HG03280 (cell line): ENCODE data around the gene TPPP3.

Source experiments
- ATAC-seq: cut with Tn5 transposase; IDR thresholded peaks from one replicate; pipeline ENCODE4 v1.9.1; 2021; ENCODE audit warnings: mild to moderate bottlenecking, moderate library complexity; ENCODE audit not compliant: unreplicated experiment

TPPP3 gene

DNA sequence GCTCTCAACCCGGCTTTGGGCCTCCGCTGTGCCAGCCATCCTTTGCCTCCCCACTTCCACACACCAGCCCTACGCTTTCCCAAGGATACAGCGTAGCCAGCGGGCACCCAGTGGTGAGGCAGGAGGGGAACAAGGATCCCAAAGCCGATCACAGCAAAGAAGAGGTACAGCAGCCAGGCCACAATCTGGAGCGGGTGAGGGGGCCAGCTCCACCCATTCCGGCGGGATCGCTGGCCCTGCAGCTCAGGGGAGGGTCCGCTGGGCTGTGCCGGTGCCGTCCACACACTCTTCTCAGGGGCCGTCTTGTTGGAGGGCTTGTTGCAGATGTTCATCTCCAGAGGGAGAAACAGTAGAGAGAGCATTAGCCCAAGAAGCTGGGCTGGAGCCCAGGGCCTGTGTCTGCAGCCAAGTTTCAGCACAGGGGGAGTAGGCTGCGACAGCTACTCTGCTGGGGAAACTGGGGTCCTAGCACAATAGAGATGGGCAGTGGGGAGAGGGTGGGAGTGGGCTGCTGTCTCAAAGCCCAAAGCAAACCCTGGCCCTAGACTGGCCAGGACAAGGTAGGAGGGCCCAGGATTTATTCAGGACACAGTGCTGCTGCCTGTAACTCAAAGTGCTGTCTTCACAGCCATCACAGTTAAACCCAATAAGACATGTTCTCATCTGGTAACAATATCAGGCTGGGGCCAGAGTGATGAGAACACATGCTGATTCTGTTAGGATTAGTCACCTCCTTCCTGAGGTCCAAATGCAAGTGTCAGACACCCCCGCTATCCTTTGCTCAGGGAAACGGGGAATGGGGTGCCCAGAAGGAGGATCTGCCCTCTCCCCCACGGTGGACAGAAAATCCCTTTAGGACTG, 13.0 kb upstream of the TPPP3 start:
- no peak for ATAC-seq

DNA sequence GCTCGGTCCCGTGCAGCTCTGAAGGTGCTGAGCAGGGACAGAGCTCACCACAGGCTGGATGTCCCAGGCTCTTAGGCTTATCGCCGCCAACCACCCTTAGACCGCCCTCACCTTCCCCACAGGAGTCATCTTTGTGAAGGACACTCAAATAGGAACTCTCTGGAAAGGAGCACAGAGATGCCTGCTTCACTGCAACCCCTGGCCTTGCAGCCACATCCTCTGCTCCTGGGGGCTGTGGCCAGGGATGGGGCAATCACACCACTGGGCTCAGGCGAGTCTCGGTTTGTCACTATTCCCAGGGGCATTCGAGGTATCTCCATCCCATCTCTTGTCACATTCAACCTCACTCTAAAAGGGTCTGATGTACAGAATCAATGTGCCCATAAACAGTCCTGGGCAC, 12.0 kb upstream of the TPPP3 start:
- ATAC-seq = no peak

DNA sequence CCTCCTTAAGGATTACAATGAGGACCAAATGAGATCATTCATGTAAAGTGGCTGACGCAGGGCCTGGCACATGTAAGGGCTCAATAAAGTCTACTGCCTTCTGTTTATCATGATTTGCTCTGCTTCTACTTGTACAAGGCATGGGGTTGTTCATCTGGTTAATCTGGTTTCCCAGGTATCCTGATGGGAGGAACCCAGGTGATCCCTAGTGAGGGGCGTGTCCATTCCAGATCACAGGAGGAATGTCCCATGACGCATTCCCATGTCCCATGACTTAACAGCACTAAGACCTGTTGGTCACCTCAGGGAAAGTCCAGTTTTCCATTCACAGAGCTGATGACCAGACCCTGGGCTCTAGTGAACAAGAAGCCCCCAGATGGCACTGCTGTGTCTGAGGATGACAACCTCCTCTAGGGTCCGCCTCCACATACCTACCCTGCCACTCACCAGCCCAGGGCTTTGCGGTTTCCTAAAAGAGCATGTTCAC, 11.5 kb upstream of the TPPP3 start:
- no peak for ATAC-seq

DNA sequence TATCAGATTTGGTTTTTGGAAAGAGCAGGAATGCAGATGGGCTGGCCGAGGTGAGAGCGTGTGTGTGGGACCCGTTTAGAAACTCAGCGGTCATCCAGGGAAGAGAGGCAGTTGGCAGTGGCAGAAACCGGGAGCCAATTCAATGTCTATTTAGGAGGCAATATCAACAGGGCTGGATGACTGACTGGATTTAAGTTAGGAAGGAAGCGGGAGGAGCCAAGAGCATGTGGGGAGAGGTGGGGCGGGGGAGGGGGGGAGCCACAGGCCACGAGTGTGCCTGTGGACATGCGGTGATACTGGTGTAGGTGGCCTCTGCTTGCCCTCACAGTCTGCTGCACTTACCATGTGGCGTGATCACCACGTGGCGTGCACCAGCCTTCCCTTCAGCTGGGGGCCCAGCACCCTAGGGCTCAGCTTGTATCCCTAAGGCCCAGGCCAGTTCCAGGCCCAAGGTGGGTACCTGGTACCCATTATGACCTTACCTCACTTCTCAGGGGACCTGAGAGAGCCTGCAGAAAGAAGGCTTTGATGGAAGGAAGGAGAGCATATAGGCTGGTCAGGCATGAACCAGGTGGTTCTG, 10.8 kb upstream of the TPPP3 start:
- ATAC-seq = no peak

DNA sequence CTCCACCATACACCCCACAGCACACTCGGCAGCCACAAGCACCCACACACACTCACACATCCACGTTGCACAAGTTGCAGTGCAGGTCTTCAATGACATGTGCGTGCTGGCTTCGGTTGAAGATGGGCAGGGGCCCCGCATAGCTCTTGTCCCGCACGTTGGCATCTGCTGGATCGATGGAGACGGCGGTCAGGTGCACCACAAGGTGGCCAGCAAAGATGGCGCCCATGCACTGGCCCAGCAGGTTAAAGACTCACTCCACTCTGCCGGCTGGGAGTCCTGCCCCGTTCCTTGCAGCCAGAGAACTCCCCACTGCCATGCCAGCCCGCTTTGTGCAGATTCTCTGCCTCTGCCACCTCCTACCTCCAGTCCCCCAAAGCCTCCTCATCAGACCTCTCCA, 7.6 kb upstream of the TPPP3 start:
- ATAC-seq = no peak

DNA sequence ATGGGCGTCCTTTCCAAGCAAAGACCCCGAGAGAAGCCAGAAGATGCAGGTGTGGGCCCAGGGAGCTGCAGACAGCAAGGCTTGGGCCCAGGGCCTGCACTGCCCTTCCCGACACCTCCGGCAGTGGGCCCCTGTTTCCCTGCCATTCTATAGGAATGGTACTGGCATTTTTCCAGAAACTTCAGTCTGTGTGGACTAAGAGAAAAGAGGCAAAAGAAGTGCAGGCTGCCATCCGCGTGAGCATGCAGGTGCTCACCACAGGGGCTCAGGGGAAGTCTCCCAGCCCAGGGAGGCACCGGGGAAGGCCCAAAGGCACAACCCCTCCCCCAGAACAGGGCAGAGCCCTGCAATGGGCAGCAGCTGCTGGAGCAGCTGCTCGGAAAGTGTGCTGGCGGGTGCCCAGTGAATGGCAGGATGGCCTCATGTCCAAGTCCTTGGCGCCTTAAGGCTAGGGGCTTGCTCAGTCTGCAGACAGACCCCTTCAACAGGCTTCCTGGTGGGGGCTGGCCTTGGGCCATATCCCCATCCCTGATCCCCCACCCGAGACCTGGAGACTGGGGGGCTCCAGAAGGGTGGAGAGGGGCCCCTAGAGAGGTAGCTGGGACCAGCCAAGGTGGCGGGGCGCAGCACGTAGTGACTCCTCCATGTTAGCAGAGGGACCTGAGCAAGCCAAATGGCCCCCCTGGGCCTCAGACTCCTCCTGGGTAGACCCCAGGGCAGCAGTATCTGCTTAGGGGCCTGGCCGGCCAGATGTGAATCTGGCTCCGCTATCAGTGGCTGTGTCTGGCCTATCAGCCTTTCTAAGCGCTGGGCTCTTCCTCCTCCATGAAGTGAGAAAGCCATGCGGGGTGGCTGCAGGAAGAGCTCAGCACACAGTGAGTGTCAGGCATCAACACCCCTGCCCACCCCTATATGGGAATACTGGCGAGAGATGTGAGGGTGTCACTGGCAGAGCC, 6.7 kb upstream of the TPPP3 start:
- ATAC-seq = no peak

DNA sequence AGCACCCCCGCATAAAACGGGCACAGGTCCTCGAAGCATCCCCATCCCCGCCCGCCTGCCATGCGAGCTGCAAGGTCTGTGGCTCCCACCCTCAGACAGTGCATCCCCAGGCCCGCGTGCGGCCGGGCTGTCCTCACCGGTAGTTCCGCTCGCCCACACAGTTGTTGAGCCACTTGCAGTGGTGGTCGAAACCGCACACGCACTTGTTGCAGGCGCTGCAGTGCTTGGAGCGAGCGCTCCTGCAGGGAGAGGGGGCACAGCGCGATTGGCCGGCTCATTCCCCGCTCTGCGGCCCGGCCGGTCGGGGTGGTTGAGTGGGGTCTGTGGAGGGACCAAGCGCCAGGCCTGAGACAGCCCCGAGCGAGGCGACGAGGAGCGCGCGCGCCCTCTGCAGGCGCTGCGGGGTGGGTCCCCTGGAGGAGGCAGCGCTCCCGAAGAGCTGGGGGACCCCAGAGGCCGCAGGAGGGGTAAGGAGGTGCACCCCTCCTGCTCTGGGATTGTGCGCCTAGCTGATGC, 6.0 kb upstream of the TPPP3 start:
- no peak for ATAC-seq

DNA sequence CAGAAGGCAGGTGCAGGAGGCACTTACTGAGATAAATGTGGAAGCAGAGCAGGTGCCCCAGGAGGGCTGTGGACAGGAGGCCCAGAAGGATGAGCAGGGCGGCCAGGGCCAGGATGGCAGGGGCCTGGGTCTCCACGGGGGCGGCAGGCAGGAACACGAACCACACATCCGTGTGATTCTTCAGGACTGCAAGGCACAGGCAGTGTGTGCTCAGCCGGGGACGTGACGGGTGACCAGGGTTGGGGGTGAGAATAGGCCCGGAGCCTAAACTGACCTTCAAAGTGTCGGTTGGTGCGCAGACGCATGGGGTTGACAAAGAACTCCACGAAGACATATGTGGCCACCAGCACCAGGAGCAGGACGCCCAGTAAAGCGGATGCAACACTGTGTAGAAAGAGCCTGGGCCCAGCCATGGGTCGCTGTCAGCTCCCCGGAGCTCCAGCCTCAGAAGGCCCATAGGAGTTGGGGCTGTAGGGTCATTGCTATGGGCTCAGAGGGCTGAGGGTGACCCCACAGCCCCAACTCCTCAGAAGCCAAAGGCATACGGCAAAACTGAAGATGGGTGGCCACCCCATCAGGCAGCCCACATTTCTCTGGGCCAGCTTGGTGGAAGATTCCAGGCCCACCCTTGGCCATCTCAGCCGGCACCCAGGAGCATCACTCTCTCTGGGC, 5.4 kb upstream of the TPPP3 start:
- ATAC-seq = no peak

DNA sequence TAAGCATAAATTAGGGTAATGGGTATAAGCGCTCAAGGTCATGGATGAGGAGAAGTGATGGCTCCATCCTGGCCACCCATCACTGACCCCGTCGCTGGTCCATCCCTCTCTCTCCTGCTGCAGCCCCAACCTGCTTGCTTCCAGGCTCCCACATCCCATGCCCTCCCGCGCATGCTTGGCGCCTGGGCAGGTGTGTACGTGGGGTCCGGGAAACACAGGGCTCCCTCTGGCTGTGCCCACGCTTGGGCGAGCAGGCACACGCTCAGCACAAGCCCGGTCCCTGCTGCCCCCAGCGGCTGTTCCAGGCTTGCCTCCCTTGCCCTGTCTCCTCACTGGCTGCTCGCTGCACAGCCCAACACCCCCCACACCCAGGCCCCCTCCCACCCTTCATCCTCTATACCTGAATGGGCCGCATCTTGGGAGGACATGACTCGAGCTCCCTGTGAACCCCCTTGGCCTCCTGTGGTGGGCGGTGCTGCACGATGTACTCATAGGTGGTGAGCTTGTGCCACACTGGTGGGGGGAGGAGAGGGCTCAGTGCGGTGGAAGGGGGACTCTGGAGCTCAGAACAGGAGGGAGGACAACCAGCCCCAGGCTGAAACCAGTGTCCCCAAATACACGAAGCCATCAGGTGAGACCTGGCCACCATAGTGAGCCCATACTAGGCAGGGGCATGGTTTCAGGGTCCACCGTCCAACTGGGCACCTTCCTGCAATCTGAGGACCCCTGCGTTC, 4.7 kb upstream of the TPPP3 start:
- ATAC-seq = no peak

DNA sequence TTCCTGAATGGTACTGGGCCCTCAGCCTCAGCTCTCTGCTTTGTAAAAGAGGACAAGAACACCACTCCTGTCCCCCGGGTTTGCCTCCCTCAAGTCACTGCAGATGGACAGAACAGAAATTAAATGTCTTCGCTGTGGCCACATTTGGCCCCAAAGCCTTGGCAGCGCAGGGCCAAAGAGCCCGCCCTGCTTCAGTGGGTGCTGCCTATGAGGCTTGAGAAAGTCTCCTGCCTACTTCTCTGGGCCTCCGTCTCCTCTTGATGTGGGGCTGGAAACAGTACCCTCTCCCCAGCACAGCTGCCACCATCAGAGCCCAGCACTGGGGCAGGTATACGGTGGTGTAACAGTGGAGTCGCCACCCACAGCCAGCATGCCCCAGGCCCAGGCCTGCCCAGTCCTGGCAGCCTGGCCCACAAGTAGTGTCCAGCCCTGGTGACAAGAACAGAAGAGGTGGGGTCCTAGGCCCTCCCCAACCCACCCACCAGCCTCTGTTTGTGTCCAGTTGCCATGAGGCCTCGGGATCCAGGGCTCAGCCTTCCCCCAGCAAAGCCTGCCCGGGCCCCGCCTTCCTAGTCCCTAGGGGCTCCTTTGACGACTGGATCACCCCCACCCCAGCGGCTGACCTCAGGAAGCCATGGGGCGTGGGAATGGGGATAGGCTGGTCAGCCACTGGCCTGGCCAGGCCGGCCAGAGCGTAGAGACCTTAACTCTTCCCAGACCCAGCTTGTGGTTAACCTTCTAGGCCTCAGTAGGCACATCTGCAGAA, 3.9 kb upstream of the TPPP3 start:
- no peak for ATAC-seq

DNA sequence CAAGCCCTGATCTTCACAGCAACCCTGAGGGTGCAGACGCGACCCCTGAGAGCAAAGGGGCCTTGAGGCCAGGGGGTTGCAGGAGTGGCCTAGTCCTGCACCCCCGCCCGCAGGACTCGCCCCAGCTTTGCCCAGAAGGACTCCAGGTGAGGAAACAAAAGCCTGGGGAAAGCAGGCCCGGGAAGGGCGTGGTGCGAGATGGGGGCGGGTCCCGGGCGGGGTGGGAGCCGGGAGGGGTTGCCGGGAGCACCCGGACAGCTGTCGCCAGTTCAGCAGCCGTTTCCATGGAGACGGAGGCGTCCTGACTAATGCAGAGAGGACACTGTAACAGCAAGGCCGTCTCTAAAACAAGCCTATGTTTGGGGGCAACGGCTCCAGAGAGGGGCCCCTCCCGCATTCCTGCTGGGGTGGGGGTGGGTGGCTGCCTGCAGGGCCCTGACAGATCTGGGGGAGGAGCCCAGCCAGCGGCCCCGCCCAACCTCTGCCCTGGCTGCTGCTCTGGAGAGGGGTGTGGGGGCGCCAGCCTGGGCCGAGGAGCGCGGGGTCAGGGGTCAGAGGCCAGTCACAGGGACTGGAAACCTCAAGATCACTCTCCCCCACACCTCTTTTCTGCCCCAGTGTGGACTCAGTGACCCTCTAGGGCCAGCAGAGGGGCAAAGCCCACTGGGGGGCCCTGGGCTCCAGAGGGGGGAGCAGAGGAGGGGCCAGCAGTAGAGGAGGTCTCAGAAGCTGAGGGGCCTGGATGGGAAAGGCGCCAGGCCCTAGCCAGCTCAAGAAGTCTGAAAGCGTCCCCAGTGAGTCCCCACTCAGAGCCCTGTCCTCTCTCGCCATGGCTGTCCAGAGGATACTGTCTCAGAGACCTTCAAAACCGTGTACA, 3.1 kb upstream of the TPPP3 start:
- no peak for ATAC-seq

DNA sequence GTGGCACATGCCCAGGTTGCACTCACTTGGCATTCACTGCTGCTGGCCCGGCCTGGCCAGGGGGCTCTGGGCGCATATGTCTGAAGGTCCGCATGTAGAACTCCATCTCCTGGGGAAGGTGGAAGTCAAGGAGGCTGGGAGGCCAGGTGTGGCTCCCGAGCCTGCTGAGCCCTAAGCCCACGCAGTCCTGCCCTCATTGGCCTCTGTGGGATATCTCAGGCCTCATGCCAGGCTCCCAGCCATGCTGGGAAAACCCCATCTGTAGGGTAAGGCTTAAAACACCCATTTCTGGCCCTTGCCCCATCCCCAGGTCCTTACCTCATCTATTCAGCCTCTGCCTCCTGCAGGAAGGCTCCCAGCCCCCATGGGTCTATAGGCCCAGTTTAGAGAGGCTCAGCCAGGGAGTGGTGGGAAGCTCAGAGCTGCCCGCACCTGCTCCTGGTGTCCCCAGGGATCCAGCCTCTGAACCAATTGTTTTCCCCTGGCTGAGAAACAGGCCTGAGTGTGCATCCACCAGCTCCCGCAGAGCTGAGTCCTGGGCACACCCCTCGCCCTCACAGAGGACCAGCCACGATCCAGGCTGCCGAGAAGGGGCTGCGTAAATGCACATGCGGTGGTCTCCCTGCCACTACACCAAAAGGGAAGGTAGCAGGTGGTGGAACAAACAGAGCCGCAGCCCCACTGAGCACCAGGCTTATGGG, 2.3 kb upstream of the TPPP3 start:
- ATAC-seq = no peak

DNA sequence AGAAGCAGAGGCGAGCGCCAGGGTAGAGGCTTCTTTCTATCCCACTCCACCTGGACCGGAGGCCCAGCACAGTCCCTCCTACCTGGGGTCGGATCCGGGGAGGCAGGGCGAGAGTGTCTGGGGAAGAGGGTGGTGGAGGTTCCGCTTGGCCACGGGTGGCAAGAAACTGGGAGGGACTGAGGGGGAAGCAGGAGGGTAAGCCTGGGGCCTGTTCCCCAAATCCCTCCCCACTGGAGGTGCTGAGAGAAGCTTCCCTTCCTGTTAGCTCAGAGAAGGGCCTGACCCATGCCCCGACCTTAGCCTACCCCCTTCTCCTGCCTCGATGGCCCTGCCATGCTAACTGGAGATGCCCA, 1.8 kb upstream of the TPPP3 start:
- no peak for ATAC-seq

DNA sequence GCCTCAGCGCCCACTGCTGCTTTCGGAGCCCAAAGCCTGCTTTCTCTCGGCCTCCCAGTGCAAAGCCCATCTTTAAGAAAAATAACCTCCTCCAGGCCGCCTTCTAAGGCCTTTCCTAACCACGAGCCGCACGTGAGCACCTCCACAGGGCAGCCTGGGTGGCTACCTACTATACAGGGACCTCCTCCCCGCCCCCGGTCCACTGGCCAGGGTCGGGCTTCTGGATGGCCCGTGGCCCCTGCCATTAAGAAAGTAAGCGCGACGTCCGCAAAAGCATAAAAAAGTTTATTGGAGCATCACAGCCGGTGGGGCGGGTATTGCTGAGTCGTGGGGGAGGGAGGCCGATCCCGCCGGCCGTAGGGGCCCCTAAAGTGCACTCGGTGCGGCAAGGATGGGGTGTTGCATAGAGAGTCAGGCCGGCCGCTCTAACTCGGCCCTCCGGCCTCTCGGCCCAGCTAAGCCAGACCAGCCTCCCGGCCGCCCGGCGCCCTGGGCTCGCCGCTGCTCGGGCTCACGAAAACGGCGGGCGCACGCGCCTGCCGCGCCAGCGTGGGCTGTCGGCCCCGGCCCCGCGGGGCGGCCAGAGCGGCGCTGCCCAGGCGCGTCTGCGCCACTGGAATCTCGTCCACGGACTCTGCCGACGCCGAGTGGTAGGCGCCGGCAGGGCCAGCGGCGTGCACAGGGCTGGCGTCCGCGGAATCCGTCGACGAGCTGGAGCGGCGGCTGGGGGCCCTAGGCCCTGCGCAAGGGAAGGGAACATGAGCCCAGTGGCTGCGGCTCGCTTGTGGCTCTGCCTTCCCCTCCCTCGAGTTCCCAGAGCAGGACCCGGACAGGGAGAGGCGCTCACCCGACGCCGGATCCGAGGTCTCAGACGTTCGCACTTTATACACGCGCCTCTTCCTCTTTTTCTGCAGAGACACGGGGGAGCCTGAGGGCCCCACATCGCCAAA, 1.1 kb upstream of the TPPP3 start:
- ATAC-seq = no peak

DNA sequence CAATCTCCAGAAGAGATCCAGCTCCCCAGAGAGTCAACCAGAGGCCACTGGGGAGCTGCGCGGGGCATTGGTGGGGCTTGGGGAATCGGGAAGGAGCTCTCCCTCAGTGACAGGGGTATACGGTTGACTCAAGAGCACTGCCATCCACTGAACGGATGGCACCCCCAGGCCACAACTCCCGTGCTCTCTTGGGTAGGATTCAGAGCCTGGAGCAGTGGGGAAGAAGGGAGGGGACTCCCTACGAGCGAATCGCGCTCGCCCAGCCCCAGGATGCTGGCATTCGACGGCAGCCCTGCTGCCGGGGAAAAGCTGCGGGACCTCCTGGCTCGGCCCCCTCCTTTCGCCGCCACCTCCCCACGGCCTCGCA, 473 bp upstream of the TPPP3 start:
- ATAC-seq = no peak

DNA sequence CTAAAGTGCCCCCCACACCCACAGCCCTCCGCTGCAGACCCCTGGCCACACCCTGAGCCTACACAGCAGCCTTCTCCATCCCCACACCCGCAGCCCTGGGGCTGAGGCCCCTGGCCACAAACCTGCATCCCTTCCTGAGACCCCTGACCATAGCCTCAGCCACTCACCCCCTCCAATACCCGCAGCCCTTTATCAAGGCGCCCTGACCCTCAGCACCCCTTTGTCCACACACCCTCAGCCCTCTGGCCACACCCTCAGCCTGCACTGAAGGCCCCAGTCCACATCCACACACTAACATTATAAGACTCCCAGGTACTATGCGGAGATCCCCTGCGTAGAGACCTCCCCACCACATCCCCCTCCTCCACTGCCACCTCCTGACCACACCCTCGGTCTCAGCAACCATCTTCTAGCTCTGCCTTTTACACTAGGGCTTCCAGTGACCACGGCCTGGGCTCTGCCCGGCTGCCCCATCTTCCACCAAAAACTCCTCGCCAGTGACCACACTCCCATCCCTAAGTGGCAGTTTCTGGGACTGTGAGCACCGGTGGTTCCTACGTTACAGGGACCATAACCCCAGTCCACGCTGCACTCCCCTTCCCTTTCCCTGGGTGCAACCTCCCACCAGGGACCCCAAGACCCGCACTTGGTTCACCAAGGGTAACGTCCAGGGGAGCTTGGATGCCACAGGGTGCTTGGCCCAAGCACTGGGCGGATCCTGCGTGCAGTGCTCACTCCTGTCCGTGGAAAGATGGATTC, 818 bp downstream of the TPPP3 start:
- ATAC-seq = no peak
